GM18505 (cell line): ENCODE measurements around the gene ESR2.

ENCODE experiments used
- ATAC-seq: cut with Tn5 transposase; IDR thresholded peaks from one replicate; pipeline ENCODE4 v1.9.1; 2021; ENCODE audit not compliant: unreplicated experiment
- POLR2A ChIP-seq: IDR thresholded peaks from 4 replicates; pipeline ENCODE4 v1.6.1; 2011; ENCODE audit warnings: borderline replicate concordance; ENCODE audit not compliant: insufficient read depth, insufficient read length; ENCODE audit errors: extremely low read depth

Gene ESR2

GRCh38 chr14:64074961-64075612, 219.1 kb downstream of the ESR2 start:
- ATAC-seq, result no peak
- no peak for TF ChIP-seq POLR2A

DNA sequence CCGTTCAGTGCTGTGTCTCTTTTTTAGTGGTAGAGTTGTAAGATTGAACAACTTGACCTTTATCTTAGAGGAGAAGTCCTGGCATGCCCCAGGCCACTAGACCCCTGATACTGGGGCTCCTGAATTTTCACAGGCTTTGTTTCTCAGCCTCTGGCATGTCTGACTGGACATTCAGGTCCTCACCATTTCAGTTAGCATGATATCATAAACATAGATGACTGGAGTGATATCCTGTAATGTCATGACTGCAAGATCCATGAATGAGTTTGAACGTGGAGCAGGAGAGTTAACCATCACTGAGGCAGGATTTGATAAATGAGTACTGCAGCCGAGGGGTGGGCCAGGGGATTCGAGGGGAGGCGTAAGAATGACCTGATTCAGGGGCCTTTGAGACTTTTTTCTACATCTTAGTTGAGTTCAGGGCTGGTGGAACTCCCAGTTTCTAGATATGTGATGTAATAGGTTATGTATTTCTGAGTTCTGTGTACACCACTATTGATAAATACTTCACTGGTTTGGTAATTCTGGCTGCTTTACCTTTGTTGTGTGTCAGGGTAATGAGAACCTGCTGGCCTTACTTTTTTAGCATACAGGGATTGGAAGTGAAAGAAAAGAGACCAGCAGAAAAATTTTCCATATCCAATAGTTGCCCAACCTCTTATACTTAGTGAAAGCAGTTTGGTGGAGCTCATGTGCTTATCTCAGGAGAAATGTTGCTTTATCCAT, 224.4 kb downstream of the ESR2 start:
- no peak for TF ChIP-seq POLR2A
- no peak for ATAC-seq

GRCh38 chr14:64064447-64064846, 229.7 kb downstream of the ESR2 start:
- no peak for ATAC-seq

DNA sequence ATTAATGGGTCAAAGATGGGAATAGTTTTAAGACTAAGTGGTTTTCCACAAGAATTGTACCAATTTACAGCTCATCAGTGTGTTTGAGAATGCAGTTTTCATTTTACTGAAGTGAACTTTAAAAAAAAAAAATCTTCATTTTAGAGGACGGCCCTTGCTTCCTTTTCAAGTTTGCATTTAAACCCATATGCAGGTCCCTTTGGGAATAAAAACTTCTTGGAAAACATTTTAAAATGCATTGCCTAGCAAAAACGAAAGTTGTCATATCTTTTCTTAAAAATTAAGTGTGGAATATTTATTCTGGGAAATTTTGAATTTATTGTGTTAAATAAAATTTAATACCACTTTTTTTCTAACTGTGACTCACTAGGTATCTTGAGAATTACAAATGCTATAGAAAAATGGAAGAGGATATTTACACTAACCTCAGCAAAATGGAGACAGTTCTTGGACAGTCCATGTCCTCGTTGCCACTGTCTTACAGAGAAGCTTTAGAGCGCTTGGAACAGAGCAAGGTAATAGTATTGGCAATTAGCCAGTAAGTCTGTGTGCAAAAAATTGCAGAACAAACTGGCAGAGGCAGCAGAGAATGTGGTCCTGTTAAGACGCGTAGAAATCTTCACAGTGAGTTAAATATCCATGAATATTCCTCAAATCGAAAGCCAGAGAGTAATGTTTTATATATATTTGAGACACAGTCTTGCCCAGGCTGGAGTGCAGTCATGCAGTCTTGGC, 231.6 kb downstream of the ESR2 start:
- ATAC-seq, result no peak

More at GRCh38 chr14:64064447-64064846, 229.7 kb downstream of the ESR2 start:
- TF ChIP-seq POLR2A, result no peak

GRCh38 chr14:64061706-64062105, 232.5 kb downstream of the ESR2 start:
- ATAC-seq, result no peak
- no peak for TF ChIP-seq POLR2A

More for the DNA sequence above, 231.6 kb downstream of the ESR2 start:
- TF ChIP-seq POLR2A, result no peak

GRCh38 chr14:64061115-64061514, 233.1 kb downstream of the ESR2 start:
- TF ChIP-seq POLR2A, result no peak
- ATAC-seq, result no peak

DNA sequence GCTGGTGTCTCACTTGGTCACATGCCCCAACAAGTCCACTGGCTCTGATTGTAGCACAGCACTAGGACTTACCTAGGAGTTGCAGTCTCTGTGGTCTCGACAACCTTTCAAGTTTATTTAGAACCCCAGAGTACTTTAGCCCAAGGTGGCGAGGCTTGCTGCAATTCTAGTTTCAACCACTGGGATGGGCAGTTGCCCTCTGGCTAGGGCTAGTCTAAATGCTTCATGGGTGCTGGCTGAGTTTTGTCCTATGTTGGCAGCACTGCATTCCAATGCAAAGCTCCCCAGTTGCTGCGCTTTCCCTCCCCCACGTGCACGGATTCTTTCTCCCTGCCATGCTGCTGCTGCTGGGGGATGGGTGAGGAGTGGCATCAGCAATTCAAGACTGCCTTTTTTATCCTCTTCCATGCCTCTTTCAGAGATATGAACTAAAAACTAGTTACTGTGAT, 233.5 kb downstream of the ESR2 start:
- no peak for TF ChIP-seq POLR2A
- no peak for ATAC-seq

- no peak for ATAC-seq
- no peak for TF ChIP-seq POLR2A
Measured at GRCh38 chr14:64060199-64060545, 234.0 kb downstream of the ESR2 start.

DNA sequence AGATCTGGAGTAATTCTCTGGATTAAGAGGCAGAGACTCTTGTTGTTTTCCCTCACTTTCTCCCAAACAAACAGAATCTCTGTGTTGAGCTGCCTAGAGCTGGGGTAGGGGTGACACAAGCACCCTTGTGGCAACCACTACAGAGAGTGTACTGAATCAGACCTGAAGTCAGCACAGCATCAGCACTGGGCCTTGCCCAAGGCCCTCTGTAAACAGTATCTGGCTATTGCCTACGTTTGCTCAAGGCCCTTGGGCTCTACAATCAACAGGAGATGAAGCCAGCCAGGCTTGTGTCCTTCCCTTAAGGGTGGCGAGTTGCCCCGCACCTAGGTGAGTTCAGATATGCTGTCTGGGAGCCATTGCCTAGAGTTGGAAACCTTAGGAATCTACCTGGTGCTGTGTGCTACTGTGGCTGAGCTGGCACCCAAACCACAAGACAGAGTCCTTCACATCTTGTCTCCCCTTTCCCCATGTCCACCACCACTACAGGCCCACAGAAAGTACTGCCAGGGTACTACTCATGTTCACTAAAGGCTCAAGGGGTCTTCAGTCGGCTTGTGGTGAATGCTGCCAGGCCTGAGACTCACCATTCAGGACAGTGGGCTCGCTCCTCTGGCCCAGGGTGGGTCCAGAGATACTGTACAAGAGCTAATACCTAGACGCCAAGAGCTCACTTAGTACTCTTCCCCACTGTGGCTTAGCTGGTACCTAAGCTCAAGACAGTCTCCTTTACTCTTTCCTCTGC, 234.5 kb downstream of the ESR2 start:
- TF ChIP-seq POLR2A, result no peak

GRCh38 chr14:64053694-64054669, 240.2 kb downstream of the ESR2 start:
- no peak for ATAC-seq
- TF ChIP-seq POLR2A, result no peak

More for the DNA sequence above, 234.5 kb downstream of the ESR2 start:
- ATAC-seq, result no peak

GRCh38 chr14:64049616-64050381, 244.4 kb downstream of the ESR2 start:
- no peak for TF ChIP-seq POLR2A

More at GRCh38 chr14:64049616-64050381, 244.4 kb downstream of the ESR2 start:
- ATAC-seq, result no peak
